GM19395 (cell line): Measurements from ENCODE around the gene SMAD1.

Experiments used
- ATAC-seq: cut with Tn5 transposase; IDR thresholded peaks from one replicate; pipeline ENCODE4 v1.9.1; 2021; ENCODE audit warnings: mild to moderate bottlenecking, moderate library complexity; ENCODE audit not compliant: unreplicated experiment

The SMAD1 gene

GRCh38 chr4:145488310-145488709, 6.7 kb downstream of the SMAD1 start:
- no peak for ATAC-seq

GRCh38 chr4:145489556-145489955, 7.9 kb downstream of the SMAD1 start:
- ATAC-seq, result no peak

GRCh38 chr4:145490361-145490760, 8.7 kb downstream of the SMAD1 start:
- ATAC-seq, result no peak

- no peak for ATAC-seq
Observed at GRCh38 chr4:145490796-145491195, 9.1 kb downstream of the SMAD1 start.

- ATAC-seq, result no peak
Observed at GRCh38 chr4:145492376-145492775, 10.7 kb downstream of the SMAD1 start.

GRCh38 chr4:145493166-145493565, 11.5 kb downstream of the SMAD1 start:
- ATAC-seq, result no peak

- ATAC-seq, result no peak
Observed at GRCh38 chr4:145494666-145495270, 13.1 kb downstream of the SMAD1 start.

- ATAC-seq, result no peak
Observed at GRCh38 chr4:145496292-145496691, 14.6 kb downstream of the SMAD1 start.

GRCh38 chr4:145497199-145498149, 15.8 kb downstream of the SMAD1 start:
- no peak for ATAC-seq

GRCh38 chr4:145498430-145498829, 16.8 kb downstream of the SMAD1 start:
- ATAC-seq, result peak; percentile 79

GRCh38 chr4:145501051-145501660, 19.5 kb downstream of the SMAD1 start:
- peak; percentile 55 for ATAC-seq

- ATAC-seq, result no peak
Observed at GRCh38 chr4:145502809-145503208, 21.2 kb downstream of the SMAD1 start.

- no peak for ATAC-seq
Observed at GRCh38 chr4:145503486-145504072, 21.9 kb downstream of the SMAD1 start.

GRCh38 chr4:145505995-145506394, 24.3 kb downstream of the SMAD1 start:
- ATAC-seq, result no peak

GRCh38 chr4:145507636-145508035, 26.0 kb downstream of the SMAD1 start:
- ATAC-seq, result no peak

- ATAC-seq, result no peak
Observed at GRCh38 chr4:145511913-145512522, 30.4 kb downstream of the SMAD1 start.

- ATAC-seq, result no peak
Observed at GRCh38 chr4:145513020-145513621, 31.5 kb downstream of the SMAD1 start.

- ATAC-seq, result peak; percentile 67
Observed at GRCh38 chr4:145520172-145520571, 38.5 kb downstream of the SMAD1 start.

GRCh38 chr4:145521282-145521681, 39.6 kb downstream of the SMAD1 start:
- ATAC-seq, result no peak

GRCh38 chr4:145523117-145523516, 41.5 kb downstream of the SMAD1 start:
- ATAC-seq, result no peak

GRCh38 chr4:145524552-145524951, 42.9 kb downstream of the SMAD1 start:
- no peak for ATAC-seq
